ACC112 (cell line): ENCODE data around the gene MYH11.
"Not testable (repeated sequence)": the region's sequence is repeated elsewhere in the genome, so short reads cannot be mapped to it uniquely, and the experiment has no call there.

Source experiments
- H2AFZ ChIP-seq: fragments of 200-600 bp; sonication (generic); one replicate; pipeline ENCODE4 v1.6.0; 2017; ENCODE audit warnings: antibody characterized with exemption, low read length; ENCODE audit not compliant: unreplicated experiment
- H3K27ac ChIP-seq: fragments of 200-600 bp; sonication (generic); 2 replicates; pipeline ENCODE4 v1.5.1; 2014; ENCODE audit warnings: low read depth, mild to moderate bottlenecking, antibody characterized with exemption, low read length, moderate library complexity
- H3K27me3 ChIP-seq: fragments of 200-600 bp; sonication (generic); 2 replicates; pipeline ENCODE4 v1.6.1; 2014; ENCODE audit warnings: mild to moderate bottlenecking, antibody characterized with exemption, low read length, moderate library complexity, mixed read lengths; ENCODE audit not compliant: insufficient read depth
- H3K36me3 ChIP-seq: fragments of 200-600 bp; sonication (generic); 2 replicates; pipeline ENCODE4 v1.6.1; 2016; ENCODE audit warnings: mild to moderate bottlenecking, antibody characterized with exemption, low read length, moderate library complexity, mixed read lengths; ENCODE audit not compliant: insufficient read depth
- H3K4me1 ChIP-seq: fragments of 200-600 bp; sonication (generic); one replicate; pipeline ENCODE4 v1.6.1; 2016; ENCODE audit warnings: low read length, mixed read lengths; ENCODE audit not compliant: insufficient read depth, unreplicated experiment, control insufficient read depth
- H3K4me3 ChIP-seq: fragments of 200-600 bp; sonication (generic); 2 replicates; pipeline ENCODE4 v1.5.1; 2014; ENCODE audit warnings: mild to moderate bottlenecking, low read depth, low read length
- H3K79me2 ChIP-seq: fragments of 200-600 bp; sonication (generic); one replicate; pipeline ENCODE4 v1.6.0; 2016; ENCODE audit warnings: low read length; ENCODE audit not compliant: control insufficient read depth, unreplicated experiment, insufficient read depth

MYH11 gene

GRCh38 chr16:15839204-15839603 lies 17.6 kb downstream of the MYH11 start:
- not testable (repeated sequence) for H3K27ac ChIP-seq, H3K36me3 ChIP-seq, H2AFZ ChIP-seq, H3K27me3 ChIP-seq, H3K4me3 ChIP-seq, H3K79me2 ChIP-seq, H3K4me1 ChIP-seq

DNA sequence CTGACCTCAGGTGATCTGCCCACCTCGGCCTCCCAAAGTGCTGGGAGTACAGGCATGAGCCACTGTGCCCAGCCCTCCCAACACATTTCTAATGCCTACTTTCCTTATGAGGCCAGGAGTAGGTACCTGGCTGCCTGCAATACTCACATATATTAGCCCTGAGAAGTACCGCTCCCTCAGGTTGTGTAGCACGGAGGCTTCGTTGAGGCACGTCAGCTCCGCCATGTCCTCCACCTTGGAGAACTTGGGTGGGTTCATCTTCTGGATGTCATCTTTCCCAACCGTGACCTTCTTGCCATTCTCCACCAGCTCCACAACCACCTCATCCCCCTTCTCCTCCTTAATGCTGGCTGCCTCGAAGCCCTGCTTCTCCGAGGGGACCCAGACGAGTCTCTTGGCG lies 19.1 kb downstream of the MYH11 start:
- H3K36me3 ChIP-seq: no peaks in the 10 kb centered on the region
- no peaks in the 10 kb centered on the region for H3K4me1 ChIP-seq
- H3K27ac ChIP-seq: no peak overlapping the region
- no peak overlapping the region for H3K4me3 ChIP-seq
- H2AFZ ChIP-seq: no peak overlapping the region
- H3K27me3 ChIP-seq: peaks cover 4% of the 10 kb centered on the region; the same call in 1 of the 2 replicates
- no peaks in the 10 kb centered on the region for H3K79me2 ChIP-seq

DNA sequence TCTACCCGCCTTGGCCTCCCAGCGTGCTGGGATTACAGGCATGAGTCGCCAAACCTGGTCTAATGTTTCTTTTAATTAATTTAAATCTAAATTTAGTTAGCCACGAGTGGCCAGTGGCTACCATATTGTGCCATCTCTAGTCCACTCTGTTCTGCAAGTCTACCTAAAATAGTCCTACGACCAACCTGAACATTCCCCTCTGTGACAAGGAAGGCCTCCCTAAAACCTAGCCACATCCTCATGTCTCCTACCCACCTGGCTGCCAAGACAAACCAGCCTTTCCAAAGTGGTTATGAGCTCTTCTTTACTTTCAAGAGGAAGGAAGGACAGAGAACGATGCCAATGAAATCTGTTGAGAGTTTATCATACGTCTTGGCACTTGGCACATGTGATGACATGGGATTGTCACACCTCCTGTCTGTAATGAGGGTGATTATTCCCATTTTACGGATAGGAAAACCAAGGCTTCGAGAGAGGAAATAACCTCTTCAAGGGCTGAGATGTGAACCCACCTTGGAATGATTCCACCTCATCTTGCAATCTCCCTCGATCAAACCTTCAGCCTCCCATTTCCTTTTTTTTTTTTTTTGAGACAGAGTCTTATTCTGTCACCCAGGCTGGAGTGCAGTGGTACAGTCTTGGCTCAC lies 19.7 kb downstream of the MYH11 start:
- no peak overlapping the region for H3K4me3 ChIP-seq
- peaks cover 4% of the 10 kb centered on the region; the same call in 1 of the 2 replicates for H3K27me3 ChIP-seq
- no peak overlapping the region for H3K27ac ChIP-seq
- H2AFZ ChIP-seq: no peak overlapping the region
- H3K79me2 ChIP-seq: no peaks in the 10 kb centered on the region
- no peaks in the 10 kb centered on the region for H3K36me3 ChIP-seq
- no peaks in the 10 kb centered on the region for H3K4me1 ChIP-seq

DNA sequence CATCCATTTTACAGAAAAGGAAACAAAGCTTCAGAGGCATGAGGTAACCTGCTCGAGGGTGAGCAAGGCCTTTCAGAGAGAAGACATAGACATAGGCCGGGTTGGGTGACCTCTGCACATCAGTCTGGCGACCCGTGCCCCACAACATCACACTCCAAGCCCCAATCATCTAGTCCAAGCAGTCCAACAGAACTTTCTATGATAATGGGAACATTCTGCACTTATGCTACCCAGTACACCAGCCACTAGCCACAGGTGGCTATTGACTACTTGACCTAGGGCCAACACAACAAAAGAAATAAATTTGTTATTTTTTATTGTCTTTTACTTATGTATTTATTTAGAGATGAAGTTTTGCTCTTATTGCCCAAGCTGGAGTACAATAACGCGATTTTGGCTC lies 20.8 kb downstream of the MYH11 start:
- Histone ChIP-seq H3K4me1 (no peaks in the 10 kb centered on the region), H3K27ac (no peak overlapping the region), H3K27me3 (no peaks in the 10 kb centered on the region), H3K36me3 (no peaks in the 10 kb centered on the region), H3K79me2 (no peaks in the 10 kb centered on the region), H2AFZ (no peak overlapping the region), H3K4me3 (no peak overlapping the region)

GRCh38 chr16:15835136-15835878 lies 21.5 kb downstream of the MYH11 start:
- Histone ChIP-seq H3K36me3 (no peaks in the 10 kb centered on the region), H3K4me3 (no peak overlapping the region), H2AFZ (no peak overlapping the region), H3K4me1 (no peaks in the 10 kb centered on the region), H3K27me3 (no peaks in the 10 kb centered on the region), H3K27ac (no peak overlapping the region), H3K79me2 (no peaks in the 10 kb centered on the region)

DNA sequence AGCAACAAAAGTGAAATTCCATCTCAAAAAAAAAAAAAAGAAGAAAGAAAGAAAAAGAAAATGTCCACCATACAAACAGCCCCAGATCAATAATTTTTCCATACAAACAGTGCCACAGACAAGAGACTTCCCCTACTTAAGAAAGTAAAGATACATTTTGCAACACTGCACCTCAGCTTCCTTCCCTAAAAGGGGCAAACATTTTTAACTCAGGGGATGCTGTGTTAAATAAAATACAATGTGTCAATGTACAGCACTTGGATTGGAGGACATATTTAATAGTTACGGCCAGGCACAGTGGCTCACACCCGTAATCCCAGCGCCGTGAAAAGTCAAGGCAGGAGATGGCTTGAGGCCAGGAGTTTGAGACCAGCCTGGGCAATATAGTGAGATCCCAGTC lies 22.3 kb downstream of the MYH11 start:
- Histone ChIP-seq H3K4me3 (no peak overlapping the region), H3K36me3 (no peaks in the 10 kb centered on the region), H2AFZ (no peak overlapping the region), H3K27me3 (no peaks in the 10 kb centered on the region), H3K79me2 (no peaks in the 10 kb centered on the region), H3K4me1 (no peaks in the 10 kb centered on the region), H3K27ac (no peak overlapping the region)

DNA sequence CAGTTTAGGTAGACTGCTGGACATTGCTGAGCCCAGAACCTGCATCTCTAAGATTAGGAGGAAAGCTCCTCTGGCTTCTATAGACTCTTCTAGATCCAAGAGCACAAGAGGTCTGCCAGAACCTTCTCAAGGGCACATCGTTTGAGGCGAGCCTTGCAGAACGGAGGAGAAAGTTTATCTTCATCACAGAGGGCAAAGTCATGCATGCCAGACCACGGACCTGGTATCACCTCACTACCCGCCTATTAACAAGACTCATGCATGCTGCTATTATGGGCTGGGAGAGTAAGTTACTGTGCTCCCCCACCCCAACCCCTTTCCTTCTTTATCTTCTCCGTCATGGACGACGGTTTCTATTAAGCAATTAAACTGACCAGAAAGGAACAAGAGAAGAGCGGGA lies 23.3 kb downstream of the MYH11 start:
- H3K27me3 ChIP-seq: no peaks in the 10 kb centered on the region
- H3K4me1 ChIP-seq: no peaks in the 10 kb centered on the region
- no peak overlapping the region for H3K27ac ChIP-seq
- H3K4me3 ChIP-seq: no peak overlapping the region
- H3K36me3 ChIP-seq: no peaks in the 10 kb centered on the region
- no peak overlapping the region for H2AFZ ChIP-seq
- H3K79me2 ChIP-seq: no peaks in the 10 kb centered on the region

- no peak overlapping the region for H3K27ac ChIP-seq
- no peaks in the 10 kb centered on the region for H3K4me1 ChIP-seq
- no peaks in the 10 kb centered on the region for H3K27me3 ChIP-seq
- no peak overlapping the region for H3K4me3 ChIP-seq
- no peaks in the 10 kb centered on the region for H3K36me3 ChIP-seq
- no peak overlapping the region for H2AFZ ChIP-seq
- H3K79me2 ChIP-seq: no peaks in the 10 kb centered on the region
These were observed 24.6 kb downstream of the MYH11 start for GRCh38 chr16:15832241-15832640.

GRCh38 chr16:15830832-15831451 lies 25.9 kb downstream of the MYH11 start:
- 0 out of 2 replicates have a peak, but pooled peaks cover 3% of the 10 kb centered on the region for H3K27me3 ChIP-seq
- H3K27ac ChIP-seq: no peak overlapping the region
- no peak overlapping the region for H2AFZ ChIP-seq

DNA sequence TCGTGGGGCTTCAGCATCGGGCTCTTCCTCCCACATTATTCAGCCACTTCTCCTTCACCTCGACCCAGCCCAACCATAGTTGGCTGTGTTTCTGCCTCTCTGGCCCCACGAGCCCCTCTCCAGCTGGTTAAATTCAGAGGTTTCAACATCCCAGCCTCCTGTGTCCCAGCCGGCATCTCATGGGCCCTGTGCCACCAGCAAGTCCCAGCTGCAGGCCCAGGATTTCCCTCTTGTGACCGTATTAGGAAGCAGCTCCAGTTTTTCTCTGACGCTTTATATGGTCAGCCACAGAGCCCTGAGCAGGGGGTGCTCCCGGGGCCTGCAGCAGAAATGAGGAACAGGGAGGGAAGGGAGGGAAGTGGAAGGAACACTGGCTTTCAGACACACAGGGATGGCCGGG lies 27.4 kb downstream of the MYH11 start:
- Histone ChIP-seq H3K4me3 (no peak overlapping the region), H3K27me3 (peaks cover 6% of the 10 kb centered on the region; the same call in 1 of the 2 replicates), H3K4me1 (no peaks in the 10 kb centered on the region), H3K27ac (no peak overlapping the region), H3K79me2 (no peaks in the 10 kb centered on the region), H3K36me3 (no peaks in the 10 kb centered on the region), H2AFZ (no peak overlapping the region)

More at GRCh38 chr16:15830832-15831451, 25.9 kb downstream of the MYH11 start:
- Histone ChIP-seq H3K4me3 (no peak overlapping the region), H3K4me1 (no peaks in the 10 kb centered on the region), H3K36me3 (no peaks in the 10 kb centered on the region), H3K79me2 (no peaks in the 10 kb centered on the region)
